OCI-LY1 (cell line): Measurements from ENCODE around the gene GTSF1L.
"Not testable (repeated sequence)": the region's sequence is repeated elsewhere in the genome, so short reads cannot be mapped to it uniquely, and the experiment has no call there.

Source experiments
- EZH2 ChIP-seq: fragments of 200-600 bp; sonication (generic), shearing (Covaris generic); IDR thresholded peaks from 2 replicates; pipeline ENCODE4 v1.8.0; 2017; ENCODE audit warnings: borderline replicate concordance, mixed run types, mild to moderate bottlenecking, antibody characterized with exemption, low read length, moderate library complexity, mixed read lengths
- TF ChIP-seq, protein P1 (sequence below): fragments of 200-600 bp; sonication (generic), shearing (Covaris generic); IDR thresholded peaks from 2 replicates; pipeline ENCODE4 v1.5.1; 2017; ENCODE audit warnings: mild to moderate bottlenecking, antibody characterized with exemption, low read length, moderate library complexity, mixed read lengths

DNA sequence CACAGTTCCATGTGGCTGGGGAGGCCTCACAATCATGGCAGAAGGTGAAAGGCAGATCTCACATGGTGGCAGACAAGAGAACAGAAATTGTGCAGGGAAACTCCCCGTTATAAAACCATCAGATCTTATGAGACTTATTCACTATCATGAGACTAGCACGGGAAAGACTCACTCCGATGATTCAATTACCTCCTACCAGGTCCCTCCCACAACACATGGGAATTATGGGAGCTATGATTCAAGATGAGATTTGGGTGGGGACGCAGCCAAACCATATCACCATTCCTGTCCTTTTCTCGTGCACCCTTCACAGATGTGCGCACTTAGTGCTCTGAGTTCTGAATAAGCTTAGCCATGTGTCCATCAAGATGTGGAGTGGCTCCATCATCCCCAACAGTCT lies 31.1 kb upstream of the GTSF1L start:
- TF ChIP-seq, protein P1, sequence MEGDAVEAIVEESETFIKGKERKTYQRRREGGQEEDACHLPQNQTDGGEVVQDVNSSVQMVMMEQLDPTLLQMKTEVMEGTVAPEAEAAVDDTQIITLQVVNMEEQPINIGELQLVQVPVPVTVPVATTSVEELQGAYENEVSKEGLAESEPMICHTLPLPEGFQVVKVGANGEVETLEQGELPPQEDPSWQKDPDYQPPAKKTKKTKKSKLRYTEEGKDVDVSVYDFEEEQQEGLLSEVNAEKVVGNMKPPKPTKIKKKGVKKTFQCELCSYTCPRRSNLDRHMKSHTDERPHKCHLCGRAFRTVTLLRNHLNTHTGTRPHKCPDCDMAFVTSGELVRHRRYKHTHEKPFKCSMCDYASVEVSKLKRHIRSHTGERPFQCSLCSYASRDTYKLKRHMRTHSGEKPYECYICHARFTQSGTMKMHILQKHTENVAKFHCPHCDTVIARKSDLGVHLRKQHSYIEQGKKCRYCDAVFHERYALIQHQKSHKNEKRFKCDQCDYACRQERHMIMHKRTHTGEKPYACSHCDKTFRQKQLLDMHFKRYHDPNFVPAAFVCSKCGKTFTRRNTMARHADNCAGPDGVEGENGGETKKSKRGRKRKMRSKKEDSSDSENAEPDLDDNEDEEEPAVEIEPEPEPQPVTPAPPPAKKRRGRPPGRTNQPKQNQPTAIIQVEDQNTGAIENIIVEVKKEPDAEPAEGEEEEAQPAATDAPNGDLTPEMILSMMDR, result not testable (repeated sequence)
- not testable (repeated sequence) for TF ChIP-seq EZH2
